ENCODE measurements around the gene NELL1. TPM values are rescaled to one million over a fixed set of nuclear protein-coding genes. Genes with fewer than 3 reads are reported as not detected.

Gene NELL1
- total RNA-seq, 1 donor from 2014 or later, result 0.45 TPM

DNA sequence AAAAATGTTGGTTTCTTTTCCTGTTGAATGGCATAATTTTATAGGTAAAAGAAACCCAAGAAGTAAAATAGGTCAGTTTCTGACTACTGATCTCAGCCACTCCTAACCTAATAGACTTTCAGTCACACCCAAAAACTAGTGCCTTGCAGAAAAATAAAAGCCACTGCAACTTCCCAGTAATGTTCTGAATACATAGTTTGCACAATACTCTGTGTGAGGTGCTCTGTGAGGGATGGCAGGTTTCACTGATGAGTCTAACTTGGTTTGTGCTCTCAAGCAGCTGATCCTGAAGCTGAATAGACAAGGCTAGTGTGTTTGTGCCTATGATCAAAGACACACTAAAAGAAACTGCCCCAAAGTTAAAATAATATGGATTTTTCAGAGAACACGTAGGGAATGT lies 758.3 kb downstream of the NELL1 start:
- no peak overlapping the region for H3K4me3 Mint-ChIP-seq (ENCODE audit: unreplicated experiment)
- H3K9ac ChIP-seq (ENCODE audit: low read length), result no peak overlapping the region
- H3K36me3 Mint-ChIP-seq (ENCODE audit: low read depth, unreplicated experiment), result no peaks in the 10 kb centered on the region
- H3K36me3 ChIP-seq (ENCODE audit: insufficient read depth, low read length), result no peaks in the 10 kb centered on the region
- H3K9me3 Mint-ChIP-seq (ENCODE audit: unreplicated experiment), result no peaks in the 10 kb centered on the region
- FAIRE-seq (no peak), DNase-seq (ENCODE audit: low read depth) (no peak)
- H2AFZ ChIP-seq (ENCODE audit: low read depth, low read length), result no peak overlapping the region
- H3K27me3 Mint-ChIP-seq (ENCODE audit: low read depth, unreplicated experiment), result no peaks in the 10 kb centered on the region
- H3K27me3 ChIP-seq (ENCODE audit: insufficient read depth, low read length), result no peaks in the 10 kb centered on the region
- H3K4me2 ChIP-seq (ENCODE audit: low read length), result no peak overlapping the region
- no peak overlapping the region for H3K4me3 ChIP-seq (ENCODE audit: insufficient read depth, low read depth, low read length)
- H3K9me3 ChIP-seq (ENCODE audit: insufficient read depth, low read depth, low read length), result no peaks in the 10 kb centered on the region
- no peak overlapping the region for H3K27ac Mint-ChIP-seq (ENCODE audit: unreplicated experiment)
- H4K20me1 ChIP-seq (ENCODE audit: insufficient read depth, low read length), result no peaks in the 10 kb centered on the region
- TF ChIP-seq, protein P1, sequence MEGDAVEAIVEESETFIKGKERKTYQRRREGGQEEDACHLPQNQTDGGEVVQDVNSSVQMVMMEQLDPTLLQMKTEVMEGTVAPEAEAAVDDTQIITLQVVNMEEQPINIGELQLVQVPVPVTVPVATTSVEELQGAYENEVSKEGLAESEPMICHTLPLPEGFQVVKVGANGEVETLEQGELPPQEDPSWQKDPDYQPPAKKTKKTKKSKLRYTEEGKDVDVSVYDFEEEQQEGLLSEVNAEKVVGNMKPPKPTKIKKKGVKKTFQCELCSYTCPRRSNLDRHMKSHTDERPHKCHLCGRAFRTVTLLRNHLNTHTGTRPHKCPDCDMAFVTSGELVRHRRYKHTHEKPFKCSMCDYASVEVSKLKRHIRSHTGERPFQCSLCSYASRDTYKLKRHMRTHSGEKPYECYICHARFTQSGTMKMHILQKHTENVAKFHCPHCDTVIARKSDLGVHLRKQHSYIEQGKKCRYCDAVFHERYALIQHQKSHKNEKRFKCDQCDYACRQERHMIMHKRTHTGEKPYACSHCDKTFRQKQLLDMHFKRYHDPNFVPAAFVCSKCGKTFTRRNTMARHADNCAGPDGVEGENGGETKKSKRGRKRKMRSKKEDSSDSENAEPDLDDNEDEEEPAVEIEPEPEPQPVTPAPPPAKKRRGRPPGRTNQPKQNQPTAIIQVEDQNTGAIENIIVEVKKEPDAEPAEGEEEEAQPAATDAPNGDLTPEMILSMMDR (IDR thresholded peaks at IDR 0.05; ENCODE audit: insufficient read depth, low read depth, low read length), result no peak
- TF ChIP-seq EZH2 (IDR thresholded peaks at IDR 0.05; ENCODE audit: insufficient read depth, low read length), result no peak
- H3K4me1 ChIP-seq (ENCODE audit: insufficient read depth, low read length), result no peaks in the 10 kb centered on the region
- peaks cover 5% of the 10 kb centered on the region for H3K4me1 Mint-ChIP-seq (ENCODE audit: low read depth, unreplicated experiment)
- no peak overlapping the region for H3K27ac ChIP-seq (ENCODE audit: low read depth, low read length)
- H3K79me2 ChIP-seq (ENCODE audit: insufficient read depth, low read length), result no peaks in the 10 kb centered on the region

DNA sequence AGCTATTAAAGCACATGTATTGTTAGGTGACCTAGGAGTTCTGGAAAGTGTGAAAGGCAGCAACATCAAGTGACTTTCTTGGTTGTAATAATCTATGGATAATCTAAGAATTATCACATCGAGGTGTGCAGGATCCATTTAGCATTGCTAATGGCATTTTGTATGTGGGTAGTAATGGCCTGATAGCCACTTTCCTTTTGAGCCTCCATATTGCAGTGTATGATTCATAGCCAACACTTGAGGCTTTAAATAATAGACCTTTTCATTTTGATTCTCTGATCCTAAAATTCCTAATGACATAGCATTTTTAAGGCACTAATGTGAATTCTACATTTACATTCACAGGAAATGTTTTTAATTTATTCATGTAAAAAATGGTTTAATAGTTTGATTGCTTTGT lies 759.4 kb downstream of the NELL1 start:
- Histone ChIP-seq H3K4me1 (ENCODE audit: insufficient read depth, low read length) (no peaks in the 10 kb centered on the region), H3K27ac (ENCODE audit: low read depth, low read length) (no peak overlapping the region), H3K4me2 (ENCODE audit: low read length) (no peak overlapping the region), H3K79me2 (ENCODE audit: insufficient read depth, low read length) (no peaks in the 10 kb centered on the region), H4K20me1 (ENCODE audit: insufficient read depth, low read length) (no peaks in the 10 kb centered on the region), H3K36me3 (ENCODE audit: insufficient read depth, low read length) (no peaks in the 10 kb centered on the region), H3K4me3 (ENCODE audit: insufficient read depth, low read depth, low read length) (no peak overlapping the region), H2AFZ (ENCODE audit: low read depth, low read length) (no peak overlapping the region), H3K9me3 (ENCODE audit: insufficient read depth, low read depth, low read length) (no peaks in the 10 kb centered on the region), H3K9ac (ENCODE audit: low read length) (no peak overlapping the region), H3K27me3 (ENCODE audit: insufficient read depth, low read length) (no peaks in the 10 kb centered on the region)
- no peaks in the 10 kb centered on the region for H3K36me3 Mint-ChIP-seq (ENCODE audit: low read depth, unreplicated experiment)
- FAIRE-seq (no peak), DNase-seq (ENCODE audit: low read depth) (no peak)
- no peaks in the 10 kb centered on the region for H3K27me3 Mint-ChIP-seq (ENCODE audit: low read depth, unreplicated experiment)
- H3K4me1 Mint-ChIP-seq (ENCODE audit: low read depth, unreplicated experiment), result peaks cover 5% of the 10 kb centered on the region
- H3K4me3 Mint-ChIP-seq (ENCODE audit: unreplicated experiment), result no peak overlapping the region
- no peak for TF ChIP-seq EZH2 (IDR thresholded peaks at IDR 0.05; ENCODE audit: insufficient read depth, low read length)
- TF ChIP-seq, protein P1 (IDR thresholded peaks at IDR 0.05; ENCODE audit: insufficient read depth, low read depth, low read length), result no peak
- H3K27ac Mint-ChIP-seq (ENCODE audit: unreplicated experiment), result no peak overlapping the region
- H3K9me3 Mint-ChIP-seq (ENCODE audit: unreplicated experiment), result no peaks in the 10 kb centered on the region

DNA sequence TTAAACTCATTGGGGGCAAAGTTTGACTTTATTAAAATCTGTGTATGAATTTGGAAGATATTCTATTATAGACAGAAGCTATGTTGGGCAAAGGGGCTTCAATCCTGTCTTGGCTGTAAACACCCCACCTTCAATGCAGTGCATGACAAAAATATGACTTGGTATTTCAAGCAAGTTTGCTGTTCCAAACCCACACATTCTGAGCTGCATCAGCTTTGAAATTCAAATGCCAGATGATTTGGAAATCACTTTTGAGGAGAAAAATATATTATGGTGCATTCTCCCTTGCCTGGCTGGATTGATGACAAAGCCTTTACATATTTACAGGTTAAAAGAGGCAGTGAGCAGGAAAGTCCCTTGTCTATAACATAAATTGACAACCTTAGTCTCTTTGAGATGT lies 760.0 kb downstream of the NELL1 start:
- Mint-ChIP-seq H3K4me1 (ENCODE audit: low read depth, unreplicated experiment) (peaks cover 5% of the 10 kb centered on the region), H3K36me3 (ENCODE audit: low read depth, unreplicated experiment) (no peaks in the 10 kb centered on the region), H3K4me3 (ENCODE audit: unreplicated experiment) (no peak overlapping the region), H3K27me3 (ENCODE audit: low read depth, unreplicated experiment) (no peaks in the 10 kb centered on the region), H3K9me3 (ENCODE audit: unreplicated experiment) (no peaks in the 10 kb centered on the region), H3K27ac (ENCODE audit: unreplicated experiment) (no peak overlapping the region)
- Histone ChIP-seq H4K20me1 (ENCODE audit: insufficient read depth, low read length) (no peaks in the 10 kb centered on the region), H3K36me3 (ENCODE audit: insufficient read depth, low read length) (no peaks in the 10 kb centered on the region), H3K27ac (ENCODE audit: low read depth, low read length) (no peak overlapping the region), H3K9me3 (ENCODE audit: insufficient read depth, low read depth, low read length) (no peaks in the 10 kb centered on the region), H3K4me3 (ENCODE audit: insufficient read depth, low read depth, low read length) (no peak overlapping the region), H3K9ac (ENCODE audit: low read length) (no peak overlapping the region), H3K27me3 (ENCODE audit: insufficient read depth, low read length) (no peaks in the 10 kb centered on the region), H3K79me2 (ENCODE audit: insufficient read depth, low read length) (no peaks in the 10 kb centered on the region), H2AFZ (ENCODE audit: low read depth, low read length) (no peak overlapping the region), H3K4me2 (ENCODE audit: low read length) (no peak overlapping the region), H3K4me1 (ENCODE audit: insufficient read depth, low read length) (no peaks in the 10 kb centered on the region)
- no peak for DNase-seq (ENCODE audit: low read depth)
- FAIRE-seq, result no peak
- no peak for TF ChIP-seq EZH2 (IDR thresholded peaks at IDR 0.05; ENCODE audit: insufficient read depth, low read length)
- TF ChIP-seq, protein P1 (IDR thresholded peaks at IDR 0.05; ENCODE audit: insufficient read depth, low read depth, low read length), result no peak

Measured in astrocyte (in vitro differentiated cells and primary cell).